Activated CD4-positive, CD25-positive, alpha-beta regulatory T cell treated with anti-CD3 and anti-CD28 coated beads, Interleukin-2, amount 50 U/mL, for 24 hours (primary cell): ENCODE results near the gene MYO7B.

Experiments used
- ATAC-seq, 2 donors: fragments of 150-1000 bp; cut with Tn5 transposase; one replicate each; pipeline ENCODE4 v1.10.0; 2021; ENCODE audit warnings: mild to moderate bottlenecking in 1 of 2, moderate library complexity in 1 of 2

Gene MYO7B

DNA sequence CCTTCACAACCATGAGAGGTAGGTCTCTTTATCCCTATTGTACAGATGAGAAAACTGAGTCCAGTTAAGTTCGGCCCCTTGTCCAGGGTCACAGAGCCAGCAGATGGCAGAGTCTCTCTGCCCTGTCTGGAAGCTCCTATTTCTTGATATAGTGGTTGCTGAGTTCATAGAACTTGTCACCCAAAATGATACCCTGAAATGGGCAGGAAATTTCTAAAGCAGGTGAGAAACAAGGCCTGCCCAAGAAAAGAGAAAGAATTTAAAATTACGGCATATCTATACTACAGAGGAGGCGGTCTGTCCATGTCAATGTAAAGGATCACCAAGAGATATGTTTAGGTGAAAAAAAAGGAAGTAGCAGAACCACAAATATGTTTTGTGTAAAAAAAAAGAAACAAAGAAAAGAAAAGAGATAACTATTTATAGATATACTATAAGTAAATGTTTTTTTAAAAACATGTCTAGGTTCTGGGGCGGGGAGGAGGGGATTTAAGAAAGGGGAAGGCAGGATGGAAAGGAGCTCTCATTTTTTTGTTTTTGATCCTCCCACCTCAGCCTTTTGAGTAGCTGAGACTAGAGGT, 39.8 kb downstream of the MYO7B start:
- ATAC-seq = no peak

DNA sequence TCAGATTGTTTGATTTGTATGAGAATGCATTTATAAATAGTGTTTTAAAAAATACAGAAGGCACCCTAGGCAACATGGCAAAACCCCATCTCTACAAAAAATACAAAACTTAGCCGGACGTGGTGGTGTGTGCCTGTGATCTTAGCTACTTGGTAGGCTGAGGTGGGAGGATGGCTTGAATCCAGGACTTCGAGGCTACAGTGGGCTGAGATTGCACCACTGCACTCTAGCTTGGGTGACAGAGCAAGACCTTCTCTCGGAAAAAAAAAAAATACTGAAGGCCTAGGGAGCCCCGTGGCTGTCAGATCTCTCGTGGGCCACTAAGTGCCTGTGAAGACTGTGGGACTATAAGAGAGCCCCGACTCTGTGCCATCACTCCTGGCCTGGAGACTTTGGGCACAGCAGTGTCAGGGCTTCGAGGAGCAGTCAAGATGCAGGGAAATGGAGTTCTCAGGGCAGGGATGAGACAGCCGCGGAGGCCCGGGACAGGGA, 40.5 kb downstream of the MYO7B start:
- ATAC-seq = no peak

DNA sequence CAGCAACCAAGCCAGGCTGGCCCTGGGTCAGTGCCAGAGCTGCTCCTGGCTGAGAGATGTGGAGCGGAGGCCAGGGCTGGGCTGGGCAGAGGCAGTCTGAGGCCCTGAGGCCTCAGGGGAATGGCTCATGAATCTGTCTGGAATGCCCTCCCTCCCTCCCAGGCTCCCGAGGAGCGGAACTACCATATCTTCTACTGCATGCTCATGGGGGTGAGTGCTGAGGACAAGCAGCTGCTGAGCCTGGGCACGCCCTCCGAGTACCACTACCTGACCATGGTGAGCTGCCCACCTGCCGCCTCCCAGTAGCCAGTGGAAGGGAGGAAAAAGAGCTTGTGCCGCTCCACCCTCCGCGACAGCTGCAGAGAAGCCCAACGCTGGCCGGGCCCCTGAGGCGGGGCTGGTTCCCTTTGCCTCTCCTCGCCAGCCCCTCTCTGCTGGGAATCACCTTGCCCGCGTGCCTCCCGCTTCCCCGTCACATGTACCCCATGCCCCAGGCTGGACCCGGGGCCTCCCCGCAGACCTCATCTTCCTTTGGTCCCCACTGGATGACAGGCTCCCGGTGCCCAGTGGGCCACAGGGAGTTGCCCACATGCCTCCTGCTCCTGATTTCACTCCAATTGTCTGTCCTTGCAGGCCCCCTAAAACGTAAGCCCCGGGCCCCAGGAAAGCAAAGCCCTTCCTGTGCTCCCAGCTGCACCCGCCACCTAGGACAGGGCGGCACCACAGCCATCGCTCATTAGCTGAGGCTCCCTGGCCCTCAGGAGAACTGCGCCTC, 41.1 kb downstream of the MYO7B start:
- ATAC-seq = no peak

DNA sequence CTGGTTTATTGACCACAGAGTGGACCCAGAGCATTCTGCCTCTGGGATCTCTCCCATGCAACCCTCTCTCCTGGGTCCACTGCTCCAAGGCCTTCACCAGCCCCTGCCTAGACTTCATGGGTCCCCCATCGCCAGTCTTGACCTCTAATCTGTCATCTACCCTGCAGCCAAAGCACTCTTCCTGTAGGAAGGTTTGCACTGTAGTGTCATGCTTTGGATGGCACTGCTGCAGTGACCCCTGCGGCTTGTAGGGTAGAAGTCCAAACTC, 41.7 kb downstream of the MYO7B start:
- no peak for ATAC-seq

DNA sequence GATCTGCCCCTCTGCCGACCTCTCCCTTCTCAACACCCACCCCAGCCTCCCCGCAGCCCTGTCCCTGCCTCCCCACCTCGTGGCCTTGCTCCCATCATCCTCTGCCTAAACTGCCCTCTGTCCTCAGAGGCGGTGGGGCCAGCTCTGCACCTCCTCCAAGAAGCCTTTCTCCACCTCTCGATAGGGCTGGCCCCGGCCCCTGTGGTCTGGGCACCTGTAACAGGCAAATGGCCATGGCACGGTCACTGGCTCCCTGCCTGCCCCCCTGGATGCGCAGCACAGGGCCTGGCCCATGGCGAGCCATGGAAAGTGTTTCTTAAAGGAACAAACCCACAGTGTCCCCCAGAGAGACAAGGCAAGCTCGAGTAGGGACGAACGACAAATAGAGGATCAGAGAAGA, 42.0 kb downstream of the MYO7B start:
- ATAC-seq = no peak

DNA sequence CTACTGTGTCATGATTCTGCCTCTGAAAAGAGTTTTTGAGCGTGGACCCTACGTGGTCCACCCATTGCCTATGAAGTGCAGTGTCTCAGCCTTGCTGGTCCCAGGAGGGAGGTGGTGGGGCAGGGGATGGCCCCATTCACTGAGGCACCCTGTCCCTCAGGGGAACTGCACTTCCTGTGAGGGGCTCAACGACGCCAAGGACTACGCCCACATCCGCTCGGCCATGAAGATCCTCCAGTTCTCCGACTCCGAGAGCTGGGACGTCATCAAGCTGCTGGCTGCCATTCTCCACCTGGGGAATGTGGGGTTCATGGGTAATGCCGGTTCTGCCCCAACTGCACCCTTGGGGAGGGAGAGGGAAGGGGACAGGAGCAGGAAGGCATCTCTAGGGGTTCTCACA, 42.5 kb downstream of the MYO7B start:
- ATAC-seq = no peak

DNA sequence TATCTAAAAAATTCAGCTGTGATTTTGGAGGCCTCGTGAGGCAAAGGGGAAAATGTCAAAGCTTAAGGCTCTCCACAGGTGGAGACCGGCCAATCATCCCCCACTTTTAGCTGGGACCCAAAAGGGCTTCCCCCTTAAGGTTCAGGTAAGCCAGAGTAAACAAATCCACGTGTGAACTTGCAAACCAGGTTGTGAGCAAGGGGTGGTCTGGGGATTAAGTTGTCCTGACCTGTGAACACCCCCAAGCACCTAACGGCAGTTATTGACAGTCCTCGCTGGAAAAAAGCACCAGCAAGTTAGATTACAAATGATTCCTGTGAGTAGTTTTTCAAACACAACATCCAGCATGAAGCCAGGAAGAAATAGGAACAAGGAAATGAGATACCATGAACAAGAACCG, 42.9 kb downstream of the MYO7B start:
- ATAC-seq = no peak

DNA sequence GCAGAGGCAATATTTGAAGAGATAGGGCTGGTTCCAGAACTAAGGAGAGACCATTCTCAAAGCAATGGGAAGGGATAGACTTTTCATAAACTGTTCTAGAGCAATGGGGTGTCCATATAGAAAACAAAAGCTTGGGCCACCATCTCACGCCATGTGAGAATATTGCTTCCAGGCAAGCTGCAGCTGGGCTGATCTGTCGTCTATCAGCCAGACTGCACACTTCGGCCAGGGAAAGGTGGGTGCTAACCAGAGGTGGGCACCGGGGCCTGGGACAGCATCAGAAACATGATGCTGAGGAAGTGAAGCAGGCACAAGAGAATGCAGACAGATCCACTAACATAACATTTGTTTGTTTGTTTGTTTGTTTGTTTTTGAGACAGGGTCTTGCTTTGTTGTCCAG, 43.7 kb downstream of the MYO7B start:
- ATAC-seq = no peak

DNA sequence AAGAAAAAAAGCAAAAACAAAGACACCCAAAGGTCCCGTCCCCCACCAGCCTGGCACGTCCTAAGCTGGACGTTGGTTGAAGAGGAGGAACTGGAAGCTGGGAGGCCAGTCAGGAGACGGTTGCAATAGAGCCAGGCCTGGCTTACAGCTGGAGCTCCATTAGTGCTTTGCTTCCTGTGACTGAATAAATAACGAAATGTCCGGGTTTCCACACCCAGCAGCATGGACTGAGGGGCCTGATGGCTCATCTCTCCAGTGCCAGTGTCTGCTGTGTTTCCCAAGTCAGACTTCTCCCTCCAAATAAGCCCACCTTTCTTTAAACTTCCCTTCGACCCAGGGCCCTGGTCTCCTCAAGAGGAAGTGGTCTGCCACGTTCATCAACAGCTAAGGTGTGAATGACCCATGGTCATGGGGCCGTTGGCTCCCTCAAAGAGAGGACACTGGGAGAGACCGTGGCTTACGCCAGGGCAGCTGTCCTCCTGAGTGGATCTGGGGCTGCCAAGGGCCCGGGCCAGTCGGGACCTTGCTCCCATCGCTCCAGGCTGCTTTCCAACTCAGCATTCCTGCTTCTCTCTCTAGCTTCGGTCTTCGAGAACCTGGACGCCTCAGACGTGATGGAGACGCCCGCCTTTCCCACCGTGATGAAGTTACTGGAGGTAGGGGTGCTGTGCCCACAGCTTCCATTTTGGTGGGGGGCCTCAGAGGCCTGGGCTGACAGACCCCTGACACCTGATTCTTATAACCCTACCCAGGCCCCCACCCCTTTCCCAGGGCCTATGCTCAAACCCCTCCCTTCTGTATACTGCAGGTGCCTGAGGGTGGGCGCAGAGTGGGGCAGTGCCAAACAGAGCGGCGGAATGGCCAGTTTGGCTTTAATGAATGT, 44.9 kb downstream of the MYO7B start:
- no peak for ATAC-seq

DNA sequence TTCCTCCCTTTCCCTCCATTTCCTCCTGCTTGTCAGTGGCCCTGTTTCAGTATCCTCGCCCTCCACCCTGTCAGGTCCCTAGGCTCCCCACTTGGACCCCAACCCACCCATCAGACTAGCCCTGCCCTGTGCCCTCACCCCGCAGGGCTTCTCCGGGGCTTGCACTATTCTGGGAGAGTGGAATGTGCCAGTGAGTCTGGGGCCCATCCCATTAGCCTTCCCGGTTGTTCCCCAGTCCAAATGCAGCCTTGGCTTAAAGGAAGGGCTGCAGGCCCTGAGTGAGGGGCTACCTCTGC, 45.5 kb downstream of the MYO7B start:
- ATAC-seq = no peak

DNA sequence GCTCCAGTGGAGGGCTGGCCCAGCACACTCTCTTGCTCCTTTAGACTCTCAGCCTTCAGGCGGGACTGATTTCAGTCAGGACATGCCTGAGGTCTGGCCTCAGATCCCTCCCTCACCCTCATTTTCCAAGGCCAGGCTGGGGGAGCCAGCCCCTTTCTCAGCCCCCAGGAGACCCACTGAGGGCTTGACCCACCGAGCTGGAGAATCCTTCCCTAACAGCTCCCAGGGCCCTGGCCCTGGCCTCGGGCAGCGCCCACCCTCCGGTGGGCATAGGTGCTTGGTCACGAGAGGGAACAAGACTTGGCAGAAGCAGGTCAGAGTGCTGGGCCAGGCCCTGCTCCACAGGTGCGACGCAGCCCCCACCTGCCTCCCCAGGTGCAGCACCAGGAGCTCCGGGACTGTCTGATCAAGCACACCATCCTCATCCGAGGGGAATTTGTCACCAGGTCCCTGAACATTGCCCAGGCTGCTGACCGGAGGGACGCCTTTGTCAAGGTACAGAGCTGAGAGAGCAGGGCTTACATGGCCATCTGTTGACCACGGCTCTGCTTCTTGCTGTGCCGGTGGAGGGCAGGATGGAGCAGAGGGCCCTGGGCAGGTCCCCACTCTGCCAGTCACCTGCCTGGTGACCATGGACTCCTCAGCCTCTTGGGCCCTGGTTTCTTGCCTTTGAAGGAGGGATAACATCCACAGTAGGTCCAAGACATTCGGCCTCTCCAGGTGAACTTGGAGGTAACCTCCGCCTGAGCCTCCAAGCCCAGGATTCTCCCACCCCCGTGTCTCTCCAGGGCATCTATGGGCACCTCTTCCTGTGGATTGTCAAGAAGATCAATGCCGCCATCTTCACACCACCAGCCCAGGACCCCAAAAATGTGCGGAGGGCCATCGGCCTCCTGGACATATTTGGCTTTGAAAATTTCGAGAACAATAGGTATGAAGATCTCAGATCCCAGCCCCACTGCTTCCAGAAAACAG, 46.3 kb downstream of the MYO7B start:
- ATAC-seq = no peak

DNA sequence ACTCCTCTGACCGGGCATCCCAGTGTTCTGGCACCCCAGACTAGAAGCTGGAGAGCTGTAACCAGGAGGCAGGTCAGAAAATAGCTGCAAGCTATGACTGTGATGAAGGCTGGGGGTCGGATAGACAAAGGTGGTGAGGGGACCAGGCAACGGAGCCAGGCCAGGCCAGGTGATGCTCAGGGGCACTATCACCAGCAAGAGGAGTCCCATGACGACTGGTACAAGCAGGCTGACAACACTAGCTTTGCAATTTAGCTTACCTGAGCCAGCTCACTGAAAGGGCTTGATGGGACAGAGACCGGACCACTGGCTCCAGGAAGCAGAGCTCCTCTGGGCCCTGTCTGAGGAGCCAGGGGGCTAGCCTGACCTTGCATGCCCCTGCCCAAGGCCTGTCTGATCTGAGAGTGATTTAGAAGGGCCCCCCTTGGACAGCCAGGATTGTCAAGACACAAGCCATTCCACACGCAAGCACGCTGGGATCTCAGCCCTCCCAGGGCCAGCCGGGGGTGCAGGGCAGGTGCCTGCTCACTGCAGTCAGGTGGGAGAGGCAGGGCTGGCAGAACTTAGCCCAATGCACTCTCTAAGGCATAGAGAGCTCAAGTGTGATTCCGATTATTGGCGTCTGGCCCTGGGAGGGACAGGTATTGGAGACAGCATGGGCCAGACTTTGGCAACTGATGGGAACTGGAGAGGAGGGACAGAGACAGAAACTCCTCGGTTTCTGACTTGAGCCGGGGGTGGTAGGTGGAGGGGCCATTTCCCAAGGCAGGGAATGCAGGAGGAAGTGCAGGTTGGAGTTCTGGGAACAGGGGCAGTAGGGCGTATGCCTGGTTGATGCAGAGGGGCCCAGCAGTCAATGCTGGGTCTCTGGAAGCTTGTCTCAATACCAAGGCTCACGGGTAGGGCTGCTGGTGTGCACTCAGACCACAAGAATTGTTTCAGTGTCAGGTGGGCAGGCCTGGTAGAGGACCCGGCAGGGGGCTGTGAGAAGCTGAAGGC, 47.7 kb downstream of the MYO7B start:
- ATAC-seq = no peak

DNA sequence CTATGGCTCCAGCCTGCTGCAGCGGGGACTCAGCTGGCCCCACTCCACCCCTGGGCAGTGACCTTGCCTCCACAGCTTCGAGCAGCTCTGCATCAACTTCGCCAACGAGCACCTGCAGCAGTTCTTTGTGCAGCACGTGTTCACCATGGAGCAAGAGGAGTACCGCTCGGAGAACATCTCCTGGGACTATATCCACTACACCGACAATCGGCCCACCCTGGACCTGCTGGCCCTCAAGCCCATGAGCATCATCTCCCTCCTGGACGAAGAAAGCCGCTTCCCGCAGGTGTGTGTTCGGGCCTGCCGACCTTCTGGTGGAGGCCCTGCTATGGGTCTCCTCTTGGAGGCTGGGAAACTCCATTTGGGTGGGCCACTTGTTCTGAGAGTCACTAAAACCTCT, 48.6 kb downstream of the MYO7B start:
- ATAC-seq = no peak

DNA sequence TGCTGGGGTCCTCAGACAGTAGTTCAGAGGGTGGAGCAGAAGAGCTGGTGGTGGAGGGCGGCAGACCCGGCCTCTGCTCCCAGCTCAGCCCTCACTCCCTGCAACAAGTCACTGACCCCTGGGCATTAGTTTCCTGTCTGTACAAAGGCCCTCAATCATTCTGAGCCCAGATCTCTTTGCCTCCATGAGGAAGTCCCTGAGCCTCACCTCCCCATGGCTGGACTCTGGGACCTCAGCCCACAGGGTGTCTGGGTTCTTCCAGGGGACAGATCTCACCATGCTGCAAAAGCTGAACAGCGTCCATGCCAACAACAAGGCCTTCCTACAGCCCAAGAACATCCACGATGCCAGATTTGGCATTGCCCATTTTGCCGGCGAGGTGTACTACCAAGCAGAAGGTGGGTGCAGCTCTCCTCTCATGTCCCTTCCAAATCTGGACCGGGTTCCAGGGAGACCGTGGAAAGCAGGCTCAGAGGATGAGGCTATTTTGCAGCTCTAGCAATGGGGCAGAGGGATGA, 49.1 kb downstream of the MYO7B start:
- no peak for ATAC-seq

DNA sequence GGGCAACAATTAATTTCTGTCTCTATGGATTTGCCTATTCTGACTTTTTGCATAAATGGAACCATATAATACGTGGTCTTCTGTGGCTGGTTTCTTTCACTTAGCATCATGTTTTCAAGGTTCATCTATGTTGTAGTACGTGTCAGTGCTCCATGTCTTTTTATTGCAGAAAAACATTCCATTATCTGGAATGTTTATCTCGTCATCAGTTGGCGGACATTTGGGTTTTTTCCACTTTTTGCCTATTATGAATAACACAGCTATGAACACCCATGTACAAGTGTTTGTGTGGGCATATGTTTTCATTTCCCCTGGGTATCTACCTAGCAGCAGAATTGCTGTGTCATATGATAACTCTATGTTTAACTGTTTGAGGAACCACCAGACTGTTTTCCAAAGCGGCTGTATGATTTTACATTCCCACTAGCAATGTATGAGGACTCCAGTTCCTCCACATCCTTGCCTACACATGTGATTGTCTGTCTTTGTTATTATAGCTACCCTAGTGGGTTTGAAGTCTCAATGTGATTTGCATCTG, 49.9 kb downstream of the MYO7B start:
- no peak for ATAC-seq

DNA sequence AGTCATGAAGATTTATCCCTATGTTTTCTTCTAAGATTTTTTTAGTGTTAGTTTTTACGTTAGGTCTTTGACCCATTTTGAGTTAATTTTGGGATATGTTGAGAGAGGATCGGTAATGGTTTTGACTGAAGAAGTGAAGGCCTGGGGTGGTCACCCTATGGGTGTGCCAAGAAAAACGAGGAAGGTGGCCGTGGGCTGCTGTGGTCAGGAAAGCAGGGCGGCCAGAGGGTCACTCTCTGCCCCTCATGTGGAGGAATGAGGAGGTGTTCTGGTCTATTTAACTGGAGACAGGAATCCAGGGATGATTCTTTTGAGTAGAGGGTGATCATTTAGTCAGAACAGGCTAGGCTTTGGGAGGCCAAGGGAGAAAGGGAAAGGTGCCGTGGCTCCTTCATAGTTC, 50.7 kb downstream of the MYO7B start:
- ATAC-seq = no peak

DNA sequence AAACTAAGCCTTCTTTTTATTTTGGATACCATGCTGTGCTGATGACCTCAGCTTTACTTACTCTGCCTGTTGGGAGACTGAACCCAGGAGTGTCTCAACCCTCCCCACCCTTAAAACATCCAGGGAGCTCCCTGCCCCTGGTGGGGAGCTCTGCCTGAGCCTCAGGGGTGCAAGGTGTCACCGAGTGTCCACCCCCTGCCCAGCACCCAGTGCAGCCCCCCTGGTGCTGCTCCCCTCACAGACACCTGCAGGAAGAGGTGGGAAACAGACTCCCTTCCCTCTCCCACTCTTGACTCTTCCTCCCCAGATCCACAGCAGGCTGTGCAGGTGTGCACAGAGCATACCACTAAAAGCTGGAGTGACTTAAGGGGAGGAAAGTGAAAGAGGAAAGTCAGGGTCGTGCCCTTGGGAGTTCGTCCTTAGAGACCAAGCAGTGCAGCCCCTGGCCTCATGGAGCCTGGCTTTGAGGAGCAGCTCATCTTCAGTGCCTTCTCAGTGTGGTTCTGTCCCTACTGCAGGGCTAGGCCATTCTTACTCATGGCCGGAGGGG, 51.3 kb downstream of the MYO7B start:
- no peak for ATAC-seq

DNA sequence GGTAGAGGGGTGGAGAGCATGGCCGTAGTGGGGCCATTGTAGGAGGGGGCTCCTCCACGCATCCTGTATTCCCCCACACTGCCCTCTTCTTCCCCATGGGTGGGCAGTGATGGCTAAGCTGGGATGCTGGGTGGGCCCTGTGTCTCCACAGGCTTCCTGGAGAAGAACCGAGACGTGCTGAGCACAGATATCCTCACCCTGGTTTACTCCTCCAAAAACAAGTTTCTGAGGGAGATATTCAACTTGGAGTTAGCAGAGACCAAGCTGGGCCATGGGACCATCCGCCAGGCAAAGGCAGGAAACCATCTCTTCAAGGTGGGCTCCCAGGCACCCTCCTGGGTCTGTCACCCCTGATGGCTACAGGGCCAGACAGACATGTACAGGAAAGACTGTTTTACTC, 52.8 kb downstream of the MYO7B start:
- no peak for ATAC-seq

DNA sequence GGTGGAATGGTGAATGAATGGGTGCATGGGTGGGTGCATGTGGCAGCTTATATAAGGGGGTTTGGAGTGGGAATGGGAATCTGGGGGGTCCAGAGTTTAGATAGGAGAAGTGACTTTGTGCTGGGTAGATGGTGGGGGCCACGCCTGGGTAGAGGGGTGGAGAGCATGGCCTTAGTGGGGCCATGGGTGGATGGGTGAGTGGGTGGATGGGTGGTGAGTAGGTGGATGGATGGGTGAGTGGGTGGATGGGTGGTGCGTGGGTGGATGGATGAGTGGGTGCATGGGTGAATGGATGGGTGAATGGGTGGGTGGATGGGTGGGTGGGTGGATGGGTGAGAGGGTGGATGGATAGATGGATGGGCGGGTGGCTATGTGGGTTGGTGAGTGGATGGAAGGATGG, 53.9 kb downstream of the MYO7B start:
- no peak for ATAC-seq

DNA sequence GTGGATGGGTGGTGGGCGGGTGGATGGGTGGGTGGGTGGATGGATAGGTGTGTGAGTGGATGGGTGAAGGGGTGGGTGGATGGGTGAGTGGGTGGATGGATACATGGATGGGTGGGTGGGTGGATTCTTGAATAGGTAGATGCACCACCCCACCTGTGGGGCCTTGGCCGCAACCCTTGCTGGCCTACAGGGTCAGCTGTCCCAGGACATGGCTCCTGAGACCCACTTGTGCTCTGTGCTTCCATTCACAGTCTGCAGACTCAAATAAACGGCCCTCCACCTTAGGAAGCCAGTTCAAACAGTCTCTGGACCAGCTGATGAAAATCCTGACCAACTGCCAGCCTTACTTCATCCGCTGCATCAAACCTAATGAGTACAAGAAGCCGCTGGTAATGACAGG, 54.4 kb downstream of the MYO7B start:
- no peak for ATAC-seq
